Forelimb muscle (tissue), 1 donor: ENCODE measurements around the gene MGAT3. TPM values are rescaled to one million over a fixed set of nuclear protein-coding genes. Genes with fewer than 3 reads are reported as not detected.
"Not testable (repeated sequence)": the region's sequence is repeated elsewhere in the genome, so short reads cannot be mapped to it uniquely, and the experiment has no call there.

ENCODE experiments used
- DNase-seq: peaks from one replicate; pipeline ENCODE4 v3.0.0-alpha.2; 2013; ENCODE audit warnings: low read depth
- polyA plus RNA-seq: library from polyadenylated mRNA; unstranded; fragments of 120-200 nt; gene quantifications from one replicate; pipeline ENCODE4 v1.2.1, GENCODE V29; 2013; ENCODE audit not compliant: insufficient read length

The MGAT3 gene
- polyA plus RNA-seq, 1 donor, result 3.5 TPM

DNA sequence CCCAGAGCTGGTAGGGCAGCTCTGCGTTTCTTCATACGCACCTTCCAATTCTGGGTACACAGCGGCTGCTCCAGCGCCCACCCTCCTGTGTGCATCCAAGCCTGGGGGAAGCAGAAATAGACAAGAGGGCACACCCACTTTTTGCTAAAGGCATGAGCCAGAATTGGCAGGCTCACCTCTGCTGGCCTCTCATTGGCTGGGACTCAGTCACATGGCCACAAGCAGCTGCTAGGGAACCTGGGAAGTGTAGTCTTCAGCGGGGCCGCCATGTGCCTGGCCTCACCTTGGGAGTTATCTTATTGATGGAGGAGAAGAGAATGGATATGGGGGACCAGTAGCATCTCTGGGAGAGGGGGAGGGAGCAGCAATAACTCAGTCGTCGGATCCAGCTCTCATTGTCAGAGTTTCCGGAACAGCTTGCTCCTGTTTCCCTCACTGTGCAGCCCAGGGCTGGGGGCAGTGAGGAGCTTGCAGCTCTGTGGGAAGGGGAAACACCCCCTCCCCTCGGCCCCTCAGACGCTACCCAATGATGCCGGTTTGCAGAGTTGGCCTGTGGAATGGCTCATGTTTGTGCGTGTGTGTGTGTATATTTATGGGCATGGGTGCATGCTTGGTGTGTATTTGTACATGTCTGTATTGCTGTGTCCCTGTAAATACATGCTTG, 33.5 kb downstream of the MGAT3 start:
- peak; percentile 52 for DNase-seq

DNA sequence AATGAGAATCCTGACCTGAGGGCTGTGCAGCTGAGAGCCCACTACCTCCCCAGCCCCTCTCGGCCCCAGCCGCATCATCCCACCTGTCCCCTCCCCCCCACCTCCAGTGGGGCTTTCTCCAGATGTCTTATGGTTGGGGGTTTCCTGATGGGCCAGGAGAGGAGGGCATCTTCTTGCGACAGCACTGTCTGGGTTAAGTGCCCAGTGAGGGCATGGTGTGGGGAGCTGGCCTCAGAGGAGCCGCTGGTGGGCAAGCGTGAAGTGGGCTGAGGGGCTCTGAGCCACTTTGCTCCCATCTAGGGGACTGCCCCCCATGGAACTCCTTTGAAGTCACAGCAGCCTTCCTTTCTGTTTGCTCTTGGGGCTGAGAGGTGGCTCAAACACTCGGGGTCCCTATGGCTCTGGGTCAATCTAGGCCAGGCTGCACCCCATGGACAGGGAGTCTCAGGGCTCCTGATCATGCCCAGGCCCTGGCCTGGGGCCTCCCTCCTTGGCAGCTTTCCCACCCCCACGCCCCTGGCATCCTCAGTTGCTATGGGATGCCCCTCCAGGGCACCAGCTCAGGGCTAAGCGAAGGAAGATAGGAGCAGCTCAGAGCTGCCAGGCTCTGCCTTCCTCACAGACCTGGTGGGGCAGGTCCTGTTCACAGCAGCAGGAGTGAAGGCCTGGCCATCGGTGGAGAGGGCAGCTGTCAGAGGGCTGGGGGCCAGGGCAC, 34.3 kb downstream of the MGAT3 start:
- DNase-seq, result no peak

DNA sequence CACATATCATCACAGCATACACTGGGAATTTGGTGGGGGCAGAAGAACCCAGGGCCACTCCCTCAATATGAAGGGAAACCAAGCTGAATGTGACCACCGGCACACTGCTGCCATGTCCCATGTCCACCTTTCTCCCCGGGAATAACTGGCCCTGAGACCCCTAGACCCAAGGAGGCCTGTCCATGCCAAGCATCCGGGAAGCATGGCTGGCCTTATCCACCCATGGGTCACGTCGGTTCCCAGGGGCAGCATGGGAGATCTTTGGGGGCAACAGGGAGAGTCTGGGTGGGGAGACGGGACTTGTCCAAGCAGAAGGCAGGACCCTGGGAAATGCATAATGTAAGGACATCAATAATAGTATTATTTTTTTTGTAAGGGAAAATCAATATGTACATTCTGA, 34.9 kb downstream of the MGAT3 start:
- DNase-seq, result no peak

GRCh38 chr22:39492186-39492585, 35.4 kb downstream of the MGAT3 start:
- DNase-seq, result no peak

- no peak for DNase-seq
These were observed 36.9 kb downstream of the MGAT3 start for GRCh38 chr22:39493759-39494158.

DNA sequence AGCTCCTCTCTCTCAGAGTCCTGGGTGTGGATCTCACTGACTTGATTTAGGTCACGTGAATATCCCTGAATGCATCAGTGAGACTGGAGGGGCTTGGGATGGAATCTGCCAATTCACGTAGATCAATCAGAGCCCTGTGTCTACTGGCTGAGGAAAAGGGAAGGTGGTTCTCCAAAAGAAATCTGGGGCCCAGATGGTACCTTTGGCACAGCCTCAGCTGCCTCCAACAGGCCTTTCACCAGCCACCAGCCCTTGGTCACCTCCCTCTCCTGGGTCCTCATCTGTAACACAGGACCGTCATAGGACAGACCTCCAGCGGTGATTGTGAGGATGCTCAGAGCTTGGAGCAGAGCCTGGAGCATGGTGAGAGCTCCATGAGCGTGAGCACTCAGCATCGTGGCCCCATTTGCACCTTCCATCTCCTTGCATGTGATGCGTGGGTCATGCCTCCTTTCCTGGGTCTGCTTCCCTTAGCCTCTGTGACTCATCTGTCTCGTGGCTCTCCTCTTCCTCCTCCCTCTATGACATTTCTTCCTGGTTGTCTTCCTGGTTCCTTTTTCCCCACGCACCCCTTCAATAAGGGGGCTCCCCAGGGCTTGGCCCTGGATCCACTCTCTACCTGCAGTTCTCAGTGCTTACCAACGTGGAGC, 37.8 kb downstream of the MGAT3 start:
- DNase-seq, result no peak

- no peak for DNase-seq
These were observed 39.5 kb downstream of the MGAT3 start for GRCh38 chr22:39496131-39496838.

GRCh38 chr22:39497429-39497828, 40.6 kb downstream of the MGAT3 start:
- no peak for DNase-seq

DNA sequence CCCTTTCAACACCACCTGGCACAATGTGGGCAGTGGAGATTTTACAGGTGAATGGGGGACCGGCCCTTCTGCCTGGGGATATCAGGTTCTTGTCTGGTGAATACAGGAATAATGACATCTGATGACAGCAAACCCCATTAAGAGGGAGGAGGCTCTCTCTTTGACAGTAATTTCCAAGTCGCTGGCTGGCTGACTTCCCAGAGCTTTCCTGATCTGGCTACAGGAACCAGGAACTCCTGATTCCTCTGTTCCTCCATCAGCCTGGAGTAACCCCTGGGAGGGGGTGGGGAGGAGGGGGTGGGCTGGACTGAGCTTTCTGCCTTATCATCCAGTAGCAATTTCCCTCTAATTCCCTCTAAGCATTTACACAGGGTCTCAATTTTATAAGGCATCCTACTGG, 41.6 kb downstream of the MGAT3 start:
- DNase-seq, result no peak

DNA sequence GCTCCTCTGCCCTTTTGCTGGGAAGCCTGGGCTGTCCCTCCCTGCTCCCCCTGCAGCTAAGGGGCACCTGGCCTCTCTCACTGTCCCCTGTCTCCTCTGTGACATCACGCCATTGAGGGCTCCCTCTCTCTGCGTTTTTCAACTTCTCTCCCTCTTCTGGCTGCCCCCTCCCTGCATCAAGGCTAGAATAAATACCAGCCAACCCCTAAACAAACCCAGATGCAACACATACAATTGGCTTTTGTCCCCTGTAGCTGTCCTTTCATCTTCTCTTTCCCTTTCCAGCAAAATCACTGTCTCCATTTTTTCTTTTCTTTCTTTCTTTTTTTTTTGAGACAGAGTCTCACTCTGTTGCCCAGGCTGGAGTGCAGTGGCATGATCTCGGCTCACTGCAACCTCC, 42.0 kb downstream of the MGAT3 start:
- no peak for DNase-seq

DNA sequence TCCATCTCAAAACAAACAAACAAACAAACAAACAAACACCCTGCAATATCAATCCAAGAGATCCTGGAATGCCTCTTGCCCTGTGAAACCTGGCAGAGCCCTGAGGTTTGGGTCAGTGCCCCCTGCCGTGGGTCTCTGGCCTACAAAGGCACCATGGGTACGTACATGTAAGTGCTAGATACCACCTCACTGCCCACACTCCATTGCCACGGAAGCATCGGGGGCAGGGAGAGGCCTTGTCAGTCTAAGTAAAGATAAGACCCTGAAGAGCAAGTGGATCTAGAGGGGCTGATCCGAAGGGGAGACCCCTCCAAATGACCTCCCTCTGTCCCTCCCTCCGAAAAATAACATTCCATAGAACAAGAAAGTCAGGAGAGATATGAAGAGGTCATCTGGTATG, 43.3 kb downstream of the MGAT3 start:
- DNase-seq, result no peak

DNA sequence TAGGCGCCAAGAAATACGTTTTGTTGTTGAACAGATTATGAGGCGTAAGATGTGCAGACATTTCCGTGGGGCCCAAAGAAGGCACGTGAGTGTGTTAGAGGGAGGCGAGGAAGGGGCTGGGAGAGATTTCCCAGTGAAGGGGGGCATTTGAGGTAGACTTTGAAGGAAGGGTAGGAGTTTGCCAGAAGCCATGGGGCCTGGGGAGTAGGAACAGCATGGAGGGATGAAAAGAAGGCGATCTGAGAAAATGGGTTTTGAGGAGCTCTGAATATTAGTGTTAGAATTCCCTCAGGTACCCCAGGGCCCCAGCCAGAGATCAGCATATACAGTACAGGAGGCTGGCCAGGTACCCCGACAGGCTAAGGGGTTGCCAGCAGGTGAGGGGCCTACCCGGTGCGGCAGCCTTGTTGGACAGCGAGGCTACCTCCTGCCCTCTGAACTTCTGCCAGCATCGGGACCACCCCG, 44.9 kb downstream of the MGAT3 start:
- no peak for DNase-seq

DNA sequence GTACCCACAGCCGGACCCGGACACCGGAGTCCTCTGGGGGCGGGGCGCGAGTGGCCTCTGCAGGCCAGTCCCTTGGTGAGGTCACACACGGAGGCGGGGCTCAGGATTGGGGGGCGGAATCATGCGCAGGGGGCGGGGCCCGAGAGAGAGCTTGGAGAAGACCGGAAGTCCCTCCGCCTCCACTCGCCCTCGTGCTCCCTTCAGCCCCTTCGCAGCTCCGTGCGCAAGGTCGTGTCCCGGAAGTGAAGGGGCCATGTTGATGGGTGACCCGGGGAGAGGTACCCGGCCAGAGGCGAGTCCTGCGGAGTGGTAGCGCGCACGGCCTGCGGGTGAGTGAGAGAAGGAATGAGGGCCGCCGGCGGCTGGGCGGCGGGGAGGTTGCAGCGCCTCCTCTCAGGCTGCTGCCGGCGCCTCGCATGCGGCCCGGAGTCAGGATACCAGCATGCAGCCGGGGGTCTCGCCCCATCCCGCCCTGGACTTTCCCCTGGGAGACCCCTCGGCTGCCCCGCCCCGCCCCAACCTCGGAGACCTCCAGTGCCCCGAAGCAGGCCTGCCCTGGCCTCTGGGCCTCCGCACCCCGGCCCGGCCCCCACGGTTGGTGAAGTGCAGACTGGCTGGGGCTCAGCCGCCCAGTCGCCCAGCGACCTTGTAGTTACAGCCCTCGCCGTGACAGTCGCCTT, 45.4 kb downstream of the MGAT3 start, which contains the start of gene MIEF1:
Gene MIEF1, plus strand, starts transcription at position 182 of the 680 bp plus-strand sequence. CDS start 9,005 bp downstream, outside the sequence.
- DNase-seq, result peak; percentile 85

- DNase-seq, result no peak
These were observed 46.1 kb downstream of the MGAT3 start for GRCh38 chr22:39502789-39503409.

GRCh38 chr22:39503630-39504029, 46.8 kb downstream of the MGAT3 start:
- no peak for DNase-seq

DNA sequence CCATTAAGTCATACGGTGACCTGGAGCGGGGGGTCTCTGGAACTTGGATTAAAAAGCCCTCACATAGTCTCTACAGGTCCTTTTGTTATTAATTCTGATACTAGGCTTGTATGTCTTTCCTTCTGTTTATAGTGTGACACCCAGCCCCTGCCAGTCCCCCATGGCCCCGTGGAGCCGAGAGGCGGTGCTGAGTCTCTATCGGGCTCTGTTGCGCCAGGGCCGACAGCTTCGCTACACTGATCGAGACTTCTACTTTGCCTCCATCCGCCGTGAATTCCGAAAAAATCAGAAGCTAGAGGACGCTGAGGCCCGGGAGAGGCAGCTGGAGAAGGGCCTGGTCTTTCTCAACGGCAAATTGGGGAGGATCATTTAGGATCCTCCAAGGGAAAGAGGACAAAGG, 47.3 kb downstream of the MGAT3 start:
- no peak for DNase-seq

DNA sequence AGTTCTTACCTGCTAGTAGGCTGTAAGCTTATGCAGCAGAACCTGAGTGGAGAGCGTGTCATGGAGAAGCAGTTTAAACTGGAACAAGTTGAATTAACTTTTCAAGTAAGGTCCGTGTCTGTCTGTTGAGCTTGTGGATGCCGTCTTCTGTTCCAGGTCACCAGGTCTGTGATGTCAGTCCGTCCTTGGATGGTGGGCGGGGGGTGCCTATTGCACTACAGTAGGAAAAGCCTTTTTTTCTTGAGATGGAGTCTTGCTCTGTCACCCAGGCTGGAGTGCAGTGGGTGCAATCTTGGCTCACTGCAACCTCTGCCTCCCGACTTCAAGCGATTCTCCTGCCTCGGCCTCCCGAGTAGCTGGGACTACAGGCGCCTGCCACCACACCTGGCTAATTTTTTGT, 50.2 kb downstream of the MGAT3 start:
- not testable (repeated sequence) for DNase-seq

DNA sequence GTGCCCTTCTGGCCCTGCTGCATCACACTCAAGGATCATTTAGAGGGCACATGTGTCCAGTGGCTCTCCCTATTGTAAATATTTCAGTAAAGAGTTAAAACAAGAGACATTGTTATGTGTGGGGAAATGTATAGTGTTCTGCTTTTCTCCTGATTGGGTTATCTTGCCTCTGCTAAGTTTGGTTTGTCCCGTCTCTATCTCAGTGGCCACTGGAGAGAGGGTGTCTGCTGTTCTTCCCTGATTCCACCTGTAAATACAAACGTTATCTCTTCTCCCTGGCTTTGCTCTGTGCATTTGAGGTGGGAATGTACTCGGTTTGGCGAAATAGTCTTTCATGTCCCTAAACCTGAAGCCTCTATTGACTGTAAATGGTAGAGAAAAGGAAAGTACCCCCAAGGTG, 51.6 kb downstream of the MGAT3 start:
- no peak for DNase-seq

- no peak for DNase-seq
These were observed 53.8 kb downstream of the MGAT3 start for GRCh38 chr22:39510529-39511149.

GRCh38 chr22:39511226-39511625, 54.4 kb downstream of the MGAT3 start:
- no peak for DNase-seq

DNA sequence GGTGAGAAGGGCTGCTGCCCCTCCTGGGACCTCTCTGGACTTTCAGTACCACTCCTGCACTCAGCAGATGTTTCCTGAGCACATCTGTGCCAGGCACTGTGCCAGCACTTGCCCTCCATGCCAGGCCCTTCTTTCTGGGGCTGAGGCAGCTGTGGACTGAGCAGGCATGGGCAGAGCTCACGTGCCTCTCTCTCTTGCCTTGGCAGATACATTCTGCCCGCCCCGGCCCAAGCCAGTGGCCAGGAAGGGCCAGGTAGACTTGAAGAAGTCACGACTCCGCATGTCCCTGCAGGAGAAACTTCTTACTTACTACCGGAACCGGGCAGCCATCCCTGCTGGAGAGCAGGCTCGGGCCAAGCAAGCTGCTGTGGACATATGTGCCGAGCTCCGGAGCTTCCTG, 55.2 kb downstream of the MGAT3 start:
- no peak for DNase-seq
